Hepatocyte (in vitro differentiated cells): ENCODE measurements around the gene POLQ.

Experiments
- EZH2 ChIP-seq: fragments of 200-600 bp; sonication (generic); IDR thresholded peaks from 2 replicates; pipeline ENCODE4 v1.6.1; 2016; ENCODE audit warnings: antibody characterized with exemption, mild to moderate bottlenecking, borderline replicate concordance
- TF ChIP-seq, protein P1 (sequence below): fragments of 200-600 bp; sonication (generic); IDR thresholded peaks from 2 replicates; pipeline ENCODE4 v1.5.1; 2016; ENCODE audit warnings: antibody characterized with exemption, mild to moderate bottlenecking; ENCODE audit not compliant: poor library complexity

DNA sequence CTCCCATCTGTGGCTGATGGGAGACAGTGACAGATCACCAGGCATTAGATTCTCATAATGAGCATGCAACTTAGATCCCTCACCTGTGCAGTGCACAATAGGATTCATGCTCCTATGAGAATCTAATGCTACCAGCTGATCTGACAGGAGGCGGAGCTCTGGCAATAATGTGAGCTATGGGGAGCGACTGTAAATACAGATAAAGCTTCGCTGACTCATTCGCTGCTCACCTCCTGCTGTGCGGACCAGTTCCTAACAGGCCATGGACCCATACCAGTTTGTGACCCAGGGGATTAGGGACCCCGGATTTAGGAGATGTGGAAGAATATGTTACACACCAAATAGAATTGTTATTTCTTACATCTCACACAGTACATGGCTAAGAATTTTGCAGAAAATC lies 28.7 kb upstream of the POLQ start:
- TF ChIP-seq, protein P1, sequence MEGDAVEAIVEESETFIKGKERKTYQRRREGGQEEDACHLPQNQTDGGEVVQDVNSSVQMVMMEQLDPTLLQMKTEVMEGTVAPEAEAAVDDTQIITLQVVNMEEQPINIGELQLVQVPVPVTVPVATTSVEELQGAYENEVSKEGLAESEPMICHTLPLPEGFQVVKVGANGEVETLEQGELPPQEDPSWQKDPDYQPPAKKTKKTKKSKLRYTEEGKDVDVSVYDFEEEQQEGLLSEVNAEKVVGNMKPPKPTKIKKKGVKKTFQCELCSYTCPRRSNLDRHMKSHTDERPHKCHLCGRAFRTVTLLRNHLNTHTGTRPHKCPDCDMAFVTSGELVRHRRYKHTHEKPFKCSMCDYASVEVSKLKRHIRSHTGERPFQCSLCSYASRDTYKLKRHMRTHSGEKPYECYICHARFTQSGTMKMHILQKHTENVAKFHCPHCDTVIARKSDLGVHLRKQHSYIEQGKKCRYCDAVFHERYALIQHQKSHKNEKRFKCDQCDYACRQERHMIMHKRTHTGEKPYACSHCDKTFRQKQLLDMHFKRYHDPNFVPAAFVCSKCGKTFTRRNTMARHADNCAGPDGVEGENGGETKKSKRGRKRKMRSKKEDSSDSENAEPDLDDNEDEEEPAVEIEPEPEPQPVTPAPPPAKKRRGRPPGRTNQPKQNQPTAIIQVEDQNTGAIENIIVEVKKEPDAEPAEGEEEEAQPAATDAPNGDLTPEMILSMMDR = no peak
- no peak for TF ChIP-seq EZH2
